ENCODE data around the gene S100A12.
A peak's percentile ranks its signal among the peaks of the same experiment; 100 is the strongest.

S100A12 gene

DNA sequence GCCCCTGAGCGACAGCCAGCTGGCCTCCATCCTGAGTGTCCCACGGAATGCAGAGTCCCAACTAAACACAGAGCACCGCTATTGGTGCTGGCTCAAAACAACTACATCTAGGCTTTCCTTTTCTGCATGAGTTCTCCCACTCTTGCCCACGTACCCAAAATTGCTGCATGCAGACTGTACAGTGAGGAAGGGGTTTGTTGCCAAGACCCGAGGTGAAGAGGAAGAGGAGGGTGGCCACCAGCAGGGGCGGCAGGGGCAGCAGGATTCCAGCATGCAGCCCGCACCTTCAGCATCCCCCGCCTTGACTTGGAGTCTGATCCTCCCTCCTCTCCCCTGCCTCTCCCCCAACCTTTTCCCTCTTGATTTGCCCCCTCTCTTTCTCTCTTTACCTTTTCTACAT is 9.7 kb downstream of the S100A12 start:
- DNase-seq, result no peak

GRCh38 chr1:153364766-153365666 is 10.4 kb downstream of the S100A12 start:
- no peak for DNase-seq

GRCh38 chr1:153364156-153364555 is 11.3 kb downstream of the S100A12 start:
- no peak for DNase-seq

GRCh38 chr1:153363641-153364040 is 11.8 kb downstream of the S100A12 start:
- no peak for DNase-seq

GRCh38 chr1:153362187-153362775 is 13.1 kb downstream of the S100A12 start:
- no peak for DNase-seq

- no peak for DNase-seq
Observed at GRCh38 chr1:153361480-153362109, 13.8 kb downstream of the S100A12 start.

DNA sequence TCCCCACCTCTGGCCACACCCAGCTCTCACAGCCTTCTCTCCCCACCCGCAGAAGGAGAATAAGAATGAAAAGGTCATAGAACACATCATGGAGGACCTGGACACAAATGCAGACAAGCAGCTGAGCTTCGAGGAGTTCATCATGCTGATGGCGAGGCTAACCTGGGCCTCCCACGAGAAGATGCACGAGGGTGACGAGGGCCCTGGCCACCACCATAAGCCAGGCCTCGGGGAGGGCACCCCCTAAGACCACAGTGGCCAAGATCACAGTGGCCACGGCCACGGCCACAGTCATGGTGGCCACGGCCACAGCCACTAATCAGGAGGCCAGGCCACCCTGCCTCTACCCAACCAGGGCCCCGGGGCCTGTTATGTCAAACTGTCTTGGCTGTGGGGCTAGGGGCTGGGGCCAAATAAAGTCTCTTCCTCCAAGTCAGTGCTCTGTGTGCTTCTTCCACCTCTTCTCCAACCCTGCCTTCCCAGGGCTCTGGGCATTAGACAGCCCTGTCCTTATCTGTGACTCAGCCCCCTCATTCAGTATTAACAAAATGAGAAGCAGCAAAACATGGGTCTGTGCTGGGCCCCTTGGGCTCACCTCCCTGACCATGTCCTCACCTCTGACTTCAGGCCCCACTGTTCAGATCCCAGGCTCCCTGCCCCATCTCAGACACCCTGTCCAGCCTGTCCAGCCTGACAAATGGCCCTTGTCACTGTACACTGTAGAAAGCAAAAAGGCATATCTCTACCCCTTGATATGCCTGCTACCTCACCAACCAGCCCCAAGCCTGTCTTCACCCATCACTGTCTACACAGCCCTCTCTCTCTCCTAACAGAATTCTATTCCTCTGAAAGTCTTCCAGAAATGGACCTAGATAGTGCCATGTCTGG is 14.6 kb downstream of the S100A12 start:
- no peak for DNase-seq

- no peak for DNase-seq
Observed at GRCh38 chr1:153360190-153360589, 15.2 kb downstream of the S100A12 start.

DNA sequence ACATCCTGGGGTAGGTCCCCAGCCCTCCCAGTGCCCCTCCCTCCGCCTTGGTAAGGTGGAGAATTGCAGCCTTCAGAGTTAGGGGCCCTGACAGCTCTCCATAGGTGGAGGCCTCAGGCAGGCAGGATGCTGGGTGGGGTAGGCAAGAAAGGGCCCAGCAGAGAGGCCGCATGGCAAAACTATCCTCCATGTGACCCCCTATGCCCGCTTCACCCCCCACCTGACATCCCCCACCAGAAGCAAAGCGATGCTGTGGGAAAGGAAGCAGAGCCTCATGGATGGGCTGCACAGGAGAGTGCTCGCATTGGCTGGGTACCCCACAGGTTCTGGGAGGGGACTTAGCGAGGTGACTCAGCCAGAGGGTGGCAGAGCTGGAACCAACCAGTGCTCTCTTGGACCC is 16.2 kb downstream of the S100A12 start:
- DNase-seq, result no peak

- DNase-seq, result no peak
Observed at GRCh38 chr1:153358691-153358975, 16.8 kb downstream of the S100A12 start.

GRCh38 chr1:153357853-153358690 is 17.3 kb downstream of the S100A12 start, which contains the start of gene S100A9:
Gene S100A9 (plus strand): TSS chr1:153357854. CDS start chr1:153358284, 430 bp downstream.
- no peak for DNase-seq

- peak; percentile 68 for DNase-seq
Observed at GRCh38 chr1:153357076-153357852, 18.2 kb downstream of the S100A12 start.

DNA sequence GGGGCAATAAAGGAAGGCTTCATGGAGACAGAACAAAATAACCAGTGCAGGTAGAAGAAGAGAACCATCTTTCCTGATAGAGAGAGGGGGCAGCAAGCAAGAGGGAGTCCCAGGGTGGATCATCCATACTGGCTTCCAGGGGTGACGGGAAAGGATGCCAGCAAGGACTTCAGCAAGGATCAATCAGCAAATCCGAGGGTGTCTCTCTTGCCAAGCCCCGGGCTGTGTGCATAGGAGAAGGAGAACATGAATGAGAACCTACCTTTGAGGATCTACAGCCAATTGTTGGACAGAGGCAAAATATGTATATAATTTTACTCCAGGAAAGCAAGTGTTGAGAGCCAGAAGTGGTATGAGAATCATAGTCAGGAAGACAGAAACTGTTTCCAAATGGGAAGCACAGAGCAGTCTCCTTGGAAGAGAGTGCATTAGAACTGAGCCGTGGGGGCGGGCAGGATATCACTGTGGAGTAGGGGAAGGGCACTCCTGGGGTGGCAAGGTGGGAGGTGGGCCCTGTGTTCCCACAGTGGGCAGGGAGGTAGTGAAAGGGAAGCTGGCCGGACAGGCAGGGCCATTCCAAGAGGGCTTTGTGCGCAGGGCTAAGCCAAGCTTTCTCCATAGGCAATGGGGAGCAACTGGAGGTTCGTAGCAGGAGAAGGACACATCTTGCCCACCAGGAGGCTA is 18.9 kb downstream of the S100A12 start:
- no peak for DNase-seq

DNA sequence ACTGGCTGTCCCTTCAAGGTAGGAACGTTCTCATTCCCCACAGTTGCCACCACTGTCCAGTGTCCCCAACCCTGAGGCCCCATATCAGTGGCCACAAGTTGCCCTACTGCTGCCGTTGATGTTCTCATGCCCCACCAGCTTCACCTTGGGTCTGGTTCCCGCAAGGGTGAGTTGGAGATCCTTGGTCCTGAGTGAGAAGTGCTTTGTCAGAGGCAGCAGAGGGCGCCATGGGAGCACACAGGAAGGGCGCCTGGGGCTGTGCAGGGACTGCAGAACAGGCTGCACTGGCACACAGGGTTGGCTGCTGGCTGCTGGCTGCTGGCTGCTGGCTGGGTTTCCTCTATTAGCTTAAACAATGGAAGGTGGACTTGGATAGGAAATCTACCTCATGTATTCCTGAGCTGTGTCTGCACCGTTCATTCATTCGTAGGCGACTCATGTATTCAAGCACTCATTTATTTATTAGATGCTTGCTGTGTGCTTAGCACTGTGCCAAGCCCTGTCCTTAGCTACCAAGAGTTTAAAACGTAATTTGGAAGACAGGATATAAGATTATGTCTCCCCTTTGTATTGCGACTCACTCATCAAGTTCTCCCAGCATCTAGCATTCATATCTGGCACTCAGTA is 19.9 kb downstream of the S100A12 start:
- DNase-seq, result no peak

GRCh38 chr1:153354515-153355193 is 20.8 kb downstream of the S100A12 start:
- DNase-seq, result no peak

GRCh38 chr1:153353226-153353947 is 22.0 kb downstream of the S100A12 start:
- no peak for DNase-seq

GRCh38 chr1:153352523-153352922 is 22.9 kb downstream of the S100A12 start:
- peak; percentile 78 for DNase-seq

GRCh38 chr1:153350321-153350957 is 25.0 kb downstream of the S100A12 start:
- DNase-seq, result no peak

Data from femur (tissue), 1 donor.